AG10803 (cell line): ENCODE measurements around the gene JAM3.

Experiments
- DNase-seq: peaks from one replicate; pipeline ENCODE4 v3.0.0; 2010; ENCODE audit warnings: low read depth
- H3K4me3 ChIP-seq: 2 replicates; pipeline ENCODE4 v1.5.1; 2011; ENCODE audit warnings: mild to moderate bottlenecking, low read length, control low read depth
- TF ChIP-seq, protein P1 (sequence below): conservative IDR thresholded peaks from 2 replicates; pipeline ENCODE4 v1.5.1; 2011; ENCODE audit warnings: mild to moderate bottlenecking, low read length, control low read depth, inconsistent platforms

Gene JAM3

DNA sequence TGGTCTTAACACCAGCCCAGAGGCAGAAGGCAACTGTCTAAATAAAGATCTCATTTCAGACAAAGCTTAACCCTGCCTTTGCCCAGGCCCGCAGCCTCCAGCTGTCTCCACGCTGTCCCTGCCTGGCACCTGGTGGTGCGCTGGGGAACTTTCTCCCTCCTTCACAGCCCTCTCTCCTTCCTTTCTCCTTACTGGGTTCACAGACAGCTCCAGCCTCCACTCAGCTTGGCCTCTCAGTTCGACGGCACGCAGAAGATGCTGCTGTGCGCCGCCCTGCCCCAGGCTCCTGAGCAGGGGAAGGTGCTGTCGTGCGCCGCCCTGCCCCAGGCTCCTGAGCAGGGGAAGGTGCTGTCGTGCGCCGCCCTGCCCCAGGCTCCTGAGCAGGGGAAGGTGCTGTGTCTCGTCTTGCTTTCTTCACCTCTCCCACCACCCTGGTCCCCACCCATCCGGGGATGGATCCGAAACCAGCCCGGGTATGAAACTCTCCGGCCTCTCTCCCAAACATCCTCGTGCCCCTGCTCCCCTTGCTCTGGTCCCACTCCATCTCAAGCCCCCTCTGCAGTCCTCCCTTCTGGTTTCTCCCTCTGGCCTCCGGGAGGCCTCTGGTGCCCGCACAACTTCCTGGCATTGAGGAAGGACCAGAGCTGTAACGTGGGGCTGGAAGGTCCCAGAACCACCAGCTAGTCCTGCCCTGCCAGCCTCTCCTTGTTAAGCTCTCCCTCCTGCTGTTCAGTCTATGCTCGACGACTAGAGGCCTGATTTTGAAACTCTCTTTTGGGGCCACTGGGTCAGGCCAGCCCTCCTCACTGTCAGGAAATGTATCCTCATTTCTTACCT lies 22.9 kb upstream of the JAM3 start:
- H3K4me3 ChIP-seq, result no peak overlapping the region
- TF ChIP-seq, protein P1, sequence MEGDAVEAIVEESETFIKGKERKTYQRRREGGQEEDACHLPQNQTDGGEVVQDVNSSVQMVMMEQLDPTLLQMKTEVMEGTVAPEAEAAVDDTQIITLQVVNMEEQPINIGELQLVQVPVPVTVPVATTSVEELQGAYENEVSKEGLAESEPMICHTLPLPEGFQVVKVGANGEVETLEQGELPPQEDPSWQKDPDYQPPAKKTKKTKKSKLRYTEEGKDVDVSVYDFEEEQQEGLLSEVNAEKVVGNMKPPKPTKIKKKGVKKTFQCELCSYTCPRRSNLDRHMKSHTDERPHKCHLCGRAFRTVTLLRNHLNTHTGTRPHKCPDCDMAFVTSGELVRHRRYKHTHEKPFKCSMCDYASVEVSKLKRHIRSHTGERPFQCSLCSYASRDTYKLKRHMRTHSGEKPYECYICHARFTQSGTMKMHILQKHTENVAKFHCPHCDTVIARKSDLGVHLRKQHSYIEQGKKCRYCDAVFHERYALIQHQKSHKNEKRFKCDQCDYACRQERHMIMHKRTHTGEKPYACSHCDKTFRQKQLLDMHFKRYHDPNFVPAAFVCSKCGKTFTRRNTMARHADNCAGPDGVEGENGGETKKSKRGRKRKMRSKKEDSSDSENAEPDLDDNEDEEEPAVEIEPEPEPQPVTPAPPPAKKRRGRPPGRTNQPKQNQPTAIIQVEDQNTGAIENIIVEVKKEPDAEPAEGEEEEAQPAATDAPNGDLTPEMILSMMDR, result peak; percentile 42
- no peak for DNase-seq

DNA sequence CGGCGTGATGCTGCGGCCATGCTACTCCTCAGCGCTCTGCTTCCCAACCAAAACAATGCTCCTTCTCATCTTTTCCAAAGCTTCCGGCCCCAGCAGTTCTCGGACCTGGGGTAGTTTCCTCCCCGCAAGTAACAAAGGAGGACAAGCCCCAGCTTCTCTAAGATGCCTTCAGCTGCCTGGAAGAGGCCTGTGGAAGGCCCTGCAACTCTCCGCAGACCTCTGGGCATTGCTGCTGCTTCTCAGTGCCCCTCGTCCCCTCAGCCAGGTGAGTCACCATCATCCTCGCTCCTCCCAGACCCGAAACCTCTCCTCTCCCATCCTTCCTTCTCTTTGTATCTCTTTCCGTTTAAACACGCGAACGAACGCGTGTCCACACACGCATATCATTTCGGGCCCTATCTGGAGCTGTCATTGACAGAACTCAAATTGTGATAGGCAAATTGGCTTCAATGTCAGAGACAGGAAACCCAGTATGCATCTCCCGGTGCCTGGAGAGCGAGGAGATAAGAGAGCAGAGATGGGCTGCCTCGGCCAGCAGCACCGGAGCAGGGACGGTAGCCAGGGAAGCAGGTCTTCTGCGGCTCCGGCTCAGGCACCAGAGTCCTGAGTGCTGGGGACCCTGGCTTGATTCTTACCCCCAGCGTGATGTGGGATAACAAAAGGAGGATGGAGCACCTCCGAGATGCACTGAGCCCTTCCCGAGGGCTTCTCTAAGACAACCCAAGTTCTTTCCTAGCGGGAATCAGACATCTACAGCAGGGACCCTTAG lies 22.0 kb upstream of the JAM3 start:
- TF ChIP-seq, protein P1, result no peak
- DNase-seq, result no peak
- peak overlapping the region; percentile 52 for H3K4me3 ChIP-seq

DNA sequence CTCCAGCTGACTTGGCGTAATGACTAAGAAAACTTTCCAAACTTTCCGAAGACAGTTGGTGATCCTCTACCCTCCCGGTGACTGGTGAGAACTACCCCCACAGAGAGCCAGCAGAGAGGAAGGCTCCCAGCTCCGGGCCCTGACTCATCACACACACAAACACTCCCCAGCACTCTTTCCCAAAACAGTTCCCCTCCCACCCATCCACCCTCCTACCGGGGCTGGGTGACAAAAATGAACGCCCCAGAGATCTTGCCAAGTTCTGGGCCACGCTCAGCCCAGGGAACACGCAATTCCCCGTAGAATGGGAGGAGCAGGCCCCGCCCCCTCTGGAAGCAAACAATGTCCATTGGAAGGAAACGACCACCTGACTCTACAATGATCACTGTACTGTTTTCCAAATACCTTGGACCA lies 21.3 kb upstream of the JAM3 start:
- DNase-seq, result peak; percentile 94

DNA sequence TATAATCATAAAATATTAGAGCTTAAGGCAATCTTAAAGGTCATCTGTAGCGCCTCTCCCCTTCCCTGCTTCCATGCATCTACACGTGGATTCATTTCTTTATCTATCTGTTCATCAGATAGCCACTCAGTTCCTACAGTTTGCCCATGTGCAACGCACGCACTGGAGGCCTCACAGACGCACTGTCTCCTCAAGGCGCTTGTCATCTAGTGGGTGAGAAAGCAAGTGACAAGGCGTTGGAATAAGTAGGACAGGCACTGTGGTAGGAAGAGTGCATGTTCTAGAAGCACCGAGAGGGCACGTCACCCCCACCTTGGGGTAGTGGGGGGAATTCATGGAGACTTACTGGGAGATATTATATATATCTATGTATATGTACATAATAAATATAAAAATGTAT lies 20.8 kb upstream of the JAM3 start:
- peak overlapping the region; percentile 16; the same call in 1 of the 2 replicates for H3K4me3 ChIP-seq
- TF ChIP-seq, protein P1, result no peak
- no peak for DNase-seq

More for the DNA sequence above, 21.3 kb upstream of the JAM3 start:
- peak overlapping the region; percentile 52 for H3K4me3 ChIP-seq
- TF ChIP-seq, protein P1, result no peak

DNA sequence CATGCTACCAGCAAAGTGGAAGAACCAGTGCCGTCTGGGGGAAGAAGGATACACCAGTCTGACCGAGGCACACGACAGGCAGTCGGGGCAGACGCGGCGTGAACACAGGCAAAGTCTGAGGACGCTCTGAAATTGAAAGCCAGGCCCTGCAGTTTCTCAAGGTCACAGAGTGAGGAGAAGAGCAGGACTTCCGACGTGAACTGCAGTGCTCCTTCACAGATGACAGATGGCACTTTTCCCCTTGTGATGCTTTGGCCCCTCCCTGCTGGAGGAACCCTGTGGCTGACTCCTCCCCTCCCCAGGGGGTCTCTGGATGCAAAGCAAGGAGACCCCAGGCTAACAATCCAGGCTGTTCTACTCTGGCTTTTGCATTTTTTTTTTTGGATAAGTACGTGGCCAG lies 19.6 kb upstream of the JAM3 start:
- TF ChIP-seq, protein P1, result no peak
- no peak for DNase-seq
- H3K4me3 ChIP-seq, result no peak overlapping the region

DNA sequence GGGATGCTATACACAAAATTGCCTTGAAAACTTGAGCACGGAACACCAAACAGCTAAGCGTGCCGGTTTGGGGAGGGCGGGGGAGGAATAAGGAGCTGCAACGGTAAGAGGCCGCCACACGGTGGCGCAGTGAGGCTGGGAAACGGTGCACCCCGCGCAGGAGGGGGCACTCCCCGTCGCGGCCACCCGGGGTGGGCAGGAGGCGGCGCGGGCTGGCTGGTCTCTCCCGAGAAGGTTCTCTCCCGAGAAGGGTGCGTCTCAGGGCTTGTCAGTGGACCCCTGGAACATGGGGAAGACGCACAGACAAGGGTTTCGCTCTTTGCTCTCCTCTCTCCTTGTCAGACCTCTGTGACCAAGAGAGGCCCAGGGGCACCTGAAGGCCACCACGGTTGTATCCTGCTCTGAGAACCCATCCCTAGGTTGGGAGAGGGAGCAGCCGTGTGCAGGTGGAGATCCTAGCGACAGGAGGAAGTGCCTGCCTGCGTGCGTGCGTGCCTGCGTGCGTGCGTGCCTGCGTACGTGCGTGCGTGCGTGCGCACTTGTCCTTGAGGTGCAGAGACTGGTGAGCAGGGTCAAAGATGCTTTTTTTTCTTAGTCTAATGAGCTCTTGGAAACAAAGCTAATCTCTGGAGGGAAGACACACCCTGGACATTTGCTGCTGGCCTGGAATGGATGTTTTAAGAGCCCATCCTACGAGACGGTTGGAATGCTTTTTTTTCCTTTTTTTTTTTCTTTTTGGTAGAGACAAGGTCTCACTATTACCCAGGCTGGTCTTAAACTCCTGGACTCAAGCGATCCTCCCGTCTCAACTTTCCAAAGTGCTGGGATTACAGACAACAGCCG lies 18.1 kb upstream of the JAM3 start:
- peak; percentile 48 for DNase-seq
- TF ChIP-seq, protein P1, result peak; percentile 81
- H3K4me3 ChIP-seq, result peak overlapping the region; percentile 55
